H1 (cell line): ENCODE results near the gene PDXP. TPM values are rescaled to one million over a fixed set of nuclear protein-coding genes. Genes with fewer than 3 reads are reported as not detected.

Experiments used
- CTCF ChIA-PET: fragments of 300-600 bp; sonication (Branson Sonifier 250); formaldehyde crosslinking; loops from one replicate; lab custom pipeline; 2021; ENCODE audit not compliant: partially characterized antibody; lab: Charles Lee
- POLR2A ChIA-PET: fragments of 300-600 bp; sonication (Branson Sonifier 250); formaldehyde crosslinking; loops from one replicate; lab custom pipeline; 2021; ENCODE audit warnings: inconsistent platforms; ENCODE audit not compliant: partially characterized antibody; lab: Charles Lee
- DNase-seq, 2 experiments: peaks; one replicate each; pipeline versions ENCODE4 v3.0.0 to v3.0.0-alpha.2; 2010 to 2022; ENCODE audit warnings: low spot score in 2 of 2, low read depth in 1 of 2, mixed read lengths in 1 of 2
- FAIRE-seq: peaks from 2 replicates; lab custom pipeline; 2011; peaks lifted over from hg19 to GRCh38; lab: Jason Lieb, UNC
- H2AFZ ChIP-seq: 2 replicates; pipeline ENCODE4 v1.8.1; 2012; ENCODE audit warnings: low read length, inconsistent platforms
- H2AK5ac ChIP-seq: 2 replicates; pipeline ENCODE4 v1.6.1; 2013; ENCODE audit warnings: low read depth, low read length
- H2BK120ac ChIP-seq: replicated peaks from 2 replicates; pipeline ENCODE3; 2013; ENCODE audit warnings: low read depth, low read length, inconsistent platforms
- H2BK12ac ChIP-seq: 2 replicates; pipeline ENCODE4 v1.6.1; 2013; ENCODE audit warnings: low read depth, low read length
- H2BK15ac ChIP-seq: 2 replicates; pipeline ENCODE4 v1.6.1; 2013; ENCODE audit warnings: low read length
- H2BK20ac ChIP-seq: 2 replicates; pipeline ENCODE4 v1.6.1; 2013; ENCODE audit warnings: low read length
- H2BK5ac ChIP-seq: 2 replicates; pipeline ENCODE4 v1.6.1; 2013; ENCODE audit warnings: low read depth, low read length
- H3K14ac ChIP-seq: 2 replicates; pipeline ENCODE4 v1.6.1; 2013; ENCODE audit warnings: inconsistent platforms; ENCODE audit not compliant: insufficient read length
- H3K18ac ChIP-seq: 2 replicates; pipeline ENCODE4 v1.6.1; 2013; ENCODE audit warnings: low read length; ENCODE audit errors: extremely low read depth
- H3K23ac ChIP-seq: 2 replicates; pipeline ENCODE4 v1.6.1; 2013; ENCODE audit warnings: inconsistent platforms; ENCODE audit not compliant: insufficient read length
- H3K23me2 ChIP-seq: 2 replicates; pipeline ENCODE4 v1.6.1; 2013; ENCODE audit warnings: low read depth, low read length
- H3K27ac ChIP-seq: 2 replicates; pipeline ENCODE4 v1.6.1; 2011; ENCODE audit warnings: low read depth, low read length, inconsistent platforms
- H3K27me3 ChIP-seq, 4 experiments: replicated peaks in 1 of 4; 1 replicate in 1 of 4; 2 replicates in 3 of 4; pipeline versions ENCODE4 v1.6.1 to v1.8.1; 2011 to 2013; ENCODE audit warnings: low read length in 3 of 4, mild to moderate bottlenecking in 3 of 4, inconsistent platforms in 2 of 4, mixed read lengths in 2 of 4, moderate library complexity in 1 of 4; ENCODE audit not compliant: control insufficient read depth in 3 of 4, insufficient read depth in 3 of 4; ENCODE audit errors: extremely low read depth in 1 of 4
- H3K36me3 ChIP-seq, 4 experiments: 2 replicates each; pipeline versions ENCODE4 v1.6.1 to v1.8.1; 2011 to 2013; ENCODE audit warnings: mild to moderate bottlenecking in 4 of 4, low read length in 3 of 4, moderate library complexity in 2 of 4, control low read depth in 1 of 4, inconsistent platforms in 1 of 4; ENCODE audit not compliant: insufficient read depth in 4 of 4, control insufficient read depth in 2 of 4
- H3K4ac ChIP-seq: replicated peaks from 2 replicates; pipeline ENCODE3; 2013; ENCODE audit warnings: low read length, low read depth, mixed read lengths, inconsistent platforms; ENCODE audit not compliant: insufficient read length
- H3K4me1 ChIP-seq, 4 experiments: replicated peaks in 1 of 4; 1 replicate in 1 of 4; 2 replicates in 3 of 4; pipeline versions ENCODE4 v1.6.1 to v1.8.1; 2011 to 2013; ENCODE audit warnings: low read length in 3 of 4, inconsistent platforms in 2 of 4, mixed read lengths in 1 of 4; ENCODE audit not compliant: insufficient read depth in 4 of 4, control insufficient read depth in 3 of 4
- H3K4me2 ChIP-seq, 2 experiments: 2 replicates each; pipeline versions ENCODE4 v1.6.1 to v1.8.1; 2011 to 2013; ENCODE audit warnings: low read depth in 2 of 2, low read length in 2 of 2, control low read depth in 1 of 2, inconsistent platforms in 1 of 2, mild to moderate bottlenecking in 1 of 2; ENCODE audit not compliant: insufficient read depth in 1 of 2
- H3K4me3 ChIP-seq, 4 experiments: fragments of 200-600, 300-600 bp in 1 of 4; sonication (generic), shearing (Covaris generic), sonication (Bioruptor Twin) in 1 of 4; 2 replicates each; pipeline versions ENCODE4 v1.5.1 to v1.8.1; 2011 to 2016; ENCODE audit warnings: low read length in 4 of 4, low read depth in 3 of 4, control low read depth in 2 of 4, inconsistent platforms in 2 of 4, mild to moderate bottlenecking in 2 of 4, mixed read lengths in 1 of 4, moderate library complexity in 1 of 4; ENCODE audit not compliant: insufficient read depth in 2 of 4; ENCODE audit errors: extremely low read depth in 1 of 4
- H3K56ac ChIP-seq: replicated peaks from 2 replicates; pipeline ENCODE3; 2013; ENCODE audit warnings: low read depth, mild to moderate bottlenecking, mixed read lengths, low read length, inconsistent platforms; ENCODE audit not compliant: insufficient read length
- H3K79me1 ChIP-seq: 2 replicates; pipeline ENCODE4 v1.6.1; 2013; ENCODE audit warnings: low read depth, low read length, control low read depth
- H3K79me2 ChIP-seq, 2 experiments: 2 replicates each; pipeline versions ENCODE4 v1.6.1 to v1.8.1; 2012 to 2013; ENCODE audit warnings: low read length in 2 of 2, mild to moderate bottlenecking in 2 of 2, inconsistent platforms in 1 of 2; ENCODE audit not compliant: insufficient read depth in 2 of 2, control insufficient read depth in 1 of 2
- H3K9ac ChIP-seq, 4 experiments: replicated peaks in 1 of 4; 1 replicate in 1 of 4; 2 replicates in 3 of 4; pipeline versions ENCODE4 v1.6.1 to v1.8.1; 2011 to 2013; ENCODE audit warnings: low read depth in 3 of 4, low read length in 3 of 4, control low read depth in 2 of 4, mild to moderate bottlenecking in 2 of 4, moderate library complexity in 2 of 4, inconsistent platforms in 1 of 4; ENCODE audit errors: extremely low read depth in 1 of 4
- H3K9me3 ChIP-seq, 2 experiments: 2 replicates each; pipeline versions ENCODE4 v1.6.1 to v1.8.1; 2012 to 2013; ENCODE audit warnings: mild to moderate bottlenecking in 2 of 2, moderate library complexity in 2 of 2, control low read depth in 1 of 2, inconsistent platforms in 1 of 2, low read depth in 1 of 2, low read length in 1 of 2, mixed read lengths in 1 of 2; ENCODE audit not compliant: insufficient read depth in 2 of 2
- H4K20me1 ChIP-seq, 2 experiments: replicated peaks in 1 of 2; 2 replicates each; pipeline versions ENCODE3 to v1.8.1; 2011 to 2013; ENCODE audit warnings: inconsistent platforms in 2 of 2, low read length in 2 of 2, mild to moderate bottlenecking in 1 of 2; ENCODE audit not compliant: insufficient read depth in 2 of 2, control insufficient read depth in 1 of 2
- H4K5ac ChIP-seq: 2 replicates; pipeline ENCODE4 v1.6.1; 2013; ENCODE audit warnings: low read length, low read depth, mixed read lengths, inconsistent platforms; ENCODE audit not compliant: insufficient read length
- H4K8ac ChIP-seq: 2 replicates; pipeline ENCODE4 v1.8.0; 2013; ENCODE audit warnings: mild to moderate bottlenecking, moderate library complexity, low read length, inconsistent platforms; ENCODE audit not compliant: insufficient read depth; ENCODE audit errors: extremely low read depth
- H4K91ac ChIP-seq: replicated peaks from 2 replicates; pipeline ENCODE3; 2013; ENCODE audit warnings: low read length, mixed read lengths, inconsistent platforms; ENCODE audit not compliant: insufficient read length
- CEBPB ChIP-seq: IDR thresholded peaks from 2 replicates; pipeline ENCODE4 v1.6.1; 2012; ENCODE audit warnings: low read depth, low read length
- GABPA ChIP-seq: IDR thresholded peaks from 2 replicates; pipeline ENCODE4 v1.6.1; 2011; ENCODE audit warnings: mild to moderate bottlenecking, low read length, moderate library complexity, borderline replicate concordance; ENCODE audit not compliant: insufficient read depth
- KDM4A ChIP-seq: IDR thresholded peaks from one replicate; pipeline ENCODE4 v1.7.1; 2012; ENCODE audit warnings: low read depth, mild to moderate bottlenecking, moderate library complexity, low read length, inconsistent platforms; ENCODE audit not compliant: severe bottlenecking
- POU5F1 ChIP-seq: IDR thresholded peaks from 2 replicates; pipeline ENCODE4 v1.6.1; 2011; ENCODE audit warnings: low read depth, mild to moderate bottlenecking, low read length, moderate library complexity
- RAD21 ChIP-seq, 2 experiments: IDR thresholded peaks in 1 of 2; conservative IDR thresholded peaks in 1 of 2; 2 replicates each; pipeline ENCODE4 v1.6.1; 2011; ENCODE audit warnings: low read depth in 2 of 2, low read length in 2 of 2, improper control_type of control experiment in 1 of 2, inconsistent platforms in 1 of 2, mild to moderate bottlenecking in 1 of 2, moderate library complexity in 1 of 2
- RFX5 ChIP-seq: IDR thresholded peaks from 2 replicates; pipeline ENCODE4 v1.6.1; 2011; ENCODE audit warnings: low read depth, low read length, improper control_type of control experiment, borderline replicate concordance
- RXRA ChIP-seq: IDR thresholded peaks from 2 replicates; pipeline ENCODE4 v1.6.1; 2011; ENCODE audit warnings: low read depth, mild to moderate bottlenecking, low read length, moderate library complexity; ENCODE audit not compliant: insufficient read depth
- SAP30 ChIP-seq: fragments of 300-600 bp; sonication (generic); IDR thresholded peaks from 2 replicates; pipeline ENCODE4 v1.7.1; 2012; ENCODE audit warnings: low read length, moderate library complexity, mild to moderate bottlenecking, inconsistent platforms; ENCODE audit not compliant: insufficient read depth, insufficient replicate concordance
- SIN3A ChIP-seq, 2 experiments: IDR thresholded peaks in 1 of 2; conservative IDR thresholded peaks in 1 of 2; 2 replicates each; pipeline ENCODE4 v1.6.1; 2011 to 2012; ENCODE audit warnings: low read length in 2 of 2, improper control_type of control experiment in 1 of 2, low read depth in 1 of 2, mild to moderate bottlenecking in 1 of 2
- SIX5 ChIP-seq: IDR thresholded peaks from 2 replicates; pipeline ENCODE4 v1.6.1; 2011; ENCODE audit warnings: mild to moderate bottlenecking, low read depth, low read length
- SP4 ChIP-seq: IDR thresholded peaks from 2 replicates; pipeline ENCODE4 v1.6.1; 2012; ENCODE audit warnings: low read length, inconsistent platforms
- TAF1 ChIP-seq: IDR thresholded peaks from 2 replicates; pipeline ENCODE4 v1.6.1; 2011; ENCODE audit warnings: mild to moderate bottlenecking, low read depth, low read length
- TAF7 ChIP-seq: optimal IDR thresholded peaks from 2 replicates; pipeline ENCODE3; 2011; ENCODE audit warnings: low read depth, mild to moderate bottlenecking, inconsistent platforms, low read length, moderate library complexity, borderline replicate concordance
- TEAD4 ChIP-seq: IDR thresholded peaks from 2 replicates; pipeline ENCODE4 v1.6.1; 2012; ENCODE audit warnings: low read depth, low read length, inconsistent platforms, mixed read lengths
- WGBS, 2 experiments: shearing (Covaris generic) in 1 of 2; methylation state at CpG; one replicate each; pipeline versions ENCODE4 v1.1.6 to v1.1.7; 2013 to 2015; ENCODE audit warnings: low lambda C conversion rate in 2 of 2, mixed read lengths in 2 of 2, inconsistent platforms in 1 of 2, low coverage in 1 of 2, missing lambda C conversion rate in 1 of 2; ENCODE audit not compliant: insufficient replicate concordance in 2 of 2, insufficient coverage in 1 of 2, insufficient read length in 1 of 2; ENCODE audit errors: extremely low coverage in 1 of 2, missing lambda C conversion rate in 1 of 2; 5-methylcytosine and 5-hydroxymethylcytosine counted together
- polyA plus RNA-seq, 7 experiments: library from polyadenylated mRNA; depleted of rRNA in 3 of 7; stranded (reverse) in 5 of 7; unstranded in 2 of 7; fragments of >200 nt in 5 of 7; fragments of 200-250 nt in 2 of 7; gene quantifications; 1 replicate in 5 of 7; 2 replicates in 1 of 7; 4 replicates in 1 of 7; pipeline versions ENCODE4 v1.2.1 to v1.2.3, GENCODE V29; 2011 to 2013; ENCODE audit warnings: missing spikeins in 2 of 7, mixed read lengths in 2 of 7
- total RNA-seq: library from RNA; stranded (reverse); fragmentation: NEBNext Ultra II Directional; extraction: Animal tissue kit (Norgen Biotek cat#: 25700); gene quantifications from 2 replicates; pipeline ENCODE4 v1.2.1, GENCODE V29; 2021

PDXP gene
- total and polyA plus RNA-seq, 2 of the 8 experiments (the other 6 are each of a cell fraction or from before 2014, with no cell fraction given): 36.6 to 67.7 TPM

DNA sequence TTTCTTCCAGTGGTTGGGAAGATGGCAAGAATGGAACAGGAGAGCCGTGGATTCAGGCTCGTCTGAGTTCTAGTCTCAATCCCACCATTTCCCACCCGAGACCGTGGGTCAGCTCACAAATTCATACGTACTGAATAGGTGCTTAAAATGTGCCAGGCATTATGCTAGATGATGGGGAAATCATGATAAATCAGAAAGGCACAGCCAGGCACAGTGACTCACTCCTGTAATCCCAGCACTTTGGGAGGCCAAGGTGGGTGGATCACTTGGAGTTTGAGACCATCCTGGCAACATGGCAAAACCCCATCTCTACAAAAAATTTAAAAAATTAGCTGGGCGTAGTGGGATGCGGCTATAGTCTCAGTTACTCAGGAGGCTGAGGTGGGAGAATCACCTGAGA lies 45.4 kb downstream of the PDXP start:
- FAIRE-seq: no peak
- POLR2A ChIA-PET: interaction anchor here (0.6 to 0.9 kb wide), 6 partner anchors 9 to 261 kb away, joined by 3 to 4 read pairs (median 3); no protein-coding TSS in a partner anchor
- CTCF ChIA-PET: no interaction called here
- TF ChIP-seq SP4 (no peak), TEAD4 (no peak), TAF1 (no peak), RAD21 (IDR thresholded peaks at IDR 0.05 in 1 of 2, conservative IDR thresholded peaks at IDR 0.05 in 1 of 2; ENCODE audit: low read depth in 2 of 2, low read length in 2 of 2) (no peak), SIX5 (no peak), TAF7 (no peak), CEBPB (no peak), RXRA (no peak), RFX5 (no peak), KDM4A (no peak), SIN3A (conservative IDR thresholded peaks at IDR 0.05 in 1 of 2, IDR thresholded peaks at IDR 0.05 in 1 of 2; ENCODE audit: low read depth in 1 of 2, low read length in 2 of 2) (no peak), GABPA (no peak), POU5F1 (no peak), SAP30 (no peak)

More for the DNA sequence above, 45.4 kb downstream of the PDXP start:
- DNase-seq: no peak
- H3K4me3 ChIP-seq: no peak overlapping the region
- no peaks in the 10 kb centered on the region; a peak in 1 of 4 replicates for H3K9me3 ChIP-seq
- H3K27me3 ChIP-seq: no peaks in the 10 kb centered on the region
- WGBS, 2 experiments: 81% methylated on average over 7 of the region's 7 CpGs; no CpG with 5 or more reads in 1 of the 2 experiments
- no peak overlapping the region for H3K9ac ChIP-seq
- no peak overlapping the region for H4K8ac ChIP-seq
- no peak overlapping the region for H2AK5ac ChIP-seq
- H3K36me3 ChIP-seq: peaks cover 5 to 49% (median 27%) of the 10 kb centered on the region in 4 experiments; a peak in 7 of 8 replicates
- no peak overlapping the region for H4K91ac ChIP-seq
- no peak overlapping the region for H3K23ac ChIP-seq
- peaks cover 0 to 5% of the 10 kb centered on the region in 2 experiments for H4K20me1 ChIP-seq
- no peak overlapping the region for H3K4ac ChIP-seq
- H3K79me1 ChIP-seq: no peaks in the 10 kb centered on the region; the same call in 1 of the 2 replicates
- H2BK5ac ChIP-seq: no peak overlapping the region
- no peaks in the 10 kb centered on the region for H3K23me2 ChIP-seq
- H2BK12ac ChIP-seq: no peak overlapping the region
- no peak overlapping the region for H3K14ac ChIP-seq
- no peak overlapping the region for H2BK20ac ChIP-seq
- H3K4me2 ChIP-seq: no peak overlapping the region
- no peak overlapping the region for H3K56ac ChIP-seq
- H2BK120ac ChIP-seq: no peak overlapping the region
- H3K79me2 ChIP-seq: no peaks in the 10 kb centered on the region
- H2AFZ ChIP-seq: no peak overlapping the region
- H2BK15ac ChIP-seq: no peak overlapping the region
- H3K27ac ChIP-seq: no peak overlapping the region
- peaks cover 0 to 3% (median 0%) of the 10 kb centered on the region in 4 experiments; a peak in 1 of 7 replicates for H3K4me1 ChIP-seq
- H4K5ac ChIP-seq: no peak overlapping the region
- H3K18ac ChIP-seq: no peak overlapping the region
